ENCODE results near the gene MBNL2. TPM values are rescaled to one million over a fixed set of nuclear protein-coding genes. Genes with fewer than 3 reads are reported as not detected.

Gene MBNL2
- total and polyA plus RNA-seq, 10 of the 15 experiments (the other 5 are each of a cell fraction or from before 2014, with no cell fraction given) = 1.6 to 9.7 (median 6.7) TPM

DNA sequence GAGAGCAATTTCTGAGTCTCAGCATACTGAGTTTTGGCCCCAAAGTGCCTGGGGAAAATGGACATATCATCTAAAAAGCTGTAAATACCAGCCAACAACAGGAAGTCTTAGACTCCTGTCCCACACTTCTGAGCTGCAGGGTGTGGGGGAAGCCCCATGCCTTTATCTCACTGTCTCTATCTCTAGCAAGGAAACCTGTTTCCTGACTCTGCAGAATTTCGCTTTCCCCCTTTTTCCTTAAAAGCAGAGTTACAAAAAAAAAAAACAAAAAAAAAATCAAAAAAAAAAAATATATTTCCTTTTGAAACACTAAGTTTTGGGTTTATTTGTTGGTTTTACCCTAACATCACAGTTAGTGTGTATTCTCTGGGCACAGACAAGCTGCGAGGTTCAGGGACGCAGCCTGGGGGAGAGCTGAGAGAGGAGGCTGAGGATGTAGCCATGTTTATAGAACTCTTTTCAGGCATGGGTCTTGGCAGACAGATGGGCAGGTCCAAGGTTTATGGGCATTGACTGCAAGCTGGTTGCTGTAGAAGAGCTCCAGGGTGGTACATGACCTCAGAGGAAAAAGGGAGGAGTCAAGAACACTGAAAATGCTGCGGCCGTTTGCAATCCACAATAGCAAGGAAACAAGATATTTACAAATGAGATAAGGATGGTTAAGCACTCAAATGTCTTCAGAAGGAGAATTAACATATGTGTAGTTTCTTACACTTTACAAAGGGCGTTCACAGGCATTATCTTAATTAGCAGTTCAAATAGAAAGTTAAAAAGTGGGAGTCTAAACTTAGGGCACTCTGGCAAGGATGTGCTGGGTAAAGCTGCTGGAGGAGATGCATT lies 4.9 kb downstream of the MBNL2 start:
- H3K4me3 ChIP-seq = peak overlapping the region; percentile 35
- ChIA-PET RAD21 (ENCODE audit: unreplicated experiment) (interaction anchor here (0.7 to 1.9 kb wide), 9 partner anchors 12 to 206 kb away, joined by 3 to 5 read pairs (median 3); no protein-coding TSS in a partner anchor), POLR2A (interaction anchor here (0.6 to 1.6 kb wide), 7 partner anchors 16 to 838 kb away, joined by 3 to 5 read pairs (median 3); no protein-coding TSS in a partner anchor), CTCF (interaction anchor here (0.6 to 6.1 kb wide), 8 partner anchors 12 to 347 kb away, joined by 3 to 62 read pairs (median 4); no protein-coding TSS in a partner anchor), SMC1A (ENCODE audit: uncharacterized antibody, unreplicated experiment) (interaction anchor here (0.6 to 4.2 kb wide), 14 partner anchors 12 to 335 kb away, joined by 3 to 23 read pairs (median 4); no protein-coding TSS in a partner anchor)
- no peaks in the 10 kb centered on the region for H3K27me3 ChIP-seq (replicated peaks in 1 of 2; ENCODE audit: control insufficient read depth in 2 of 2, insufficient read depth in 2 of 2, low read length in 1 of 2)
- no peaks in the 10 kb centered on the region for H3K9me3 ChIP-seq (replicated peaks; ENCODE audit: control insufficient read depth, insufficient read depth, low read length)
- intact Hi-C loops (cut with micrococcal nuclease; ENCODE audit: unreplicated experiment) = no loop called here
- peak overlapping the region; percentile 22 for H3K27ac ChIP-seq (ENCODE audit: control insufficient read depth, insufficient read depth)
- TF ChIP-seq TCF7 (IDR thresholded peaks at IDR 0.05; ENCODE audit: borderline replicate concordance) (no peak), MYB (IDR thresholded peaks at IDR 0.05; ENCODE audit: borderline replicate concordance, low read depth, low read length) (no peak), CBFB (IDR thresholded peaks at IDR 0.05; ENCODE audit: low read depth) (no peak), SMAD5 (IDR thresholded peaks at IDR 0.05; ENCODE audit: low read depth) (no peak), JUNB (IDR thresholded peaks at IDR 0.05) (no peak), SPI1 (IDR thresholded peaks at IDR 0.05; ENCODE audit: borderline replicate concordance, insufficient read depth, low read depth, low read length) (0 out of 2 replicates have a peak, but pooled peaks have one; percentile 7), PAX8 (IDR thresholded peaks at IDR 0.05) (no peak), EGR1 (IDR thresholded peaks at IDR 0.05; ENCODE audit: borderline replicate concordance in 1 of 2, low read depth in 2 of 2, low read length in 2 of 2) (no peak), RBBP5 (conservative IDR thresholded peaks at IDR 0.05) (no peak), MXI1 (IDR thresholded peaks at IDR 0.05; ENCODE audit: low read depth, low read length) (0 out of 2 replicates have a peak, but pooled peaks have one; percentile 28), SMARCA5 (IDR thresholded peaks at IDR 0.05) (no peak)
- TF ChIP-seq, protein P1, sequence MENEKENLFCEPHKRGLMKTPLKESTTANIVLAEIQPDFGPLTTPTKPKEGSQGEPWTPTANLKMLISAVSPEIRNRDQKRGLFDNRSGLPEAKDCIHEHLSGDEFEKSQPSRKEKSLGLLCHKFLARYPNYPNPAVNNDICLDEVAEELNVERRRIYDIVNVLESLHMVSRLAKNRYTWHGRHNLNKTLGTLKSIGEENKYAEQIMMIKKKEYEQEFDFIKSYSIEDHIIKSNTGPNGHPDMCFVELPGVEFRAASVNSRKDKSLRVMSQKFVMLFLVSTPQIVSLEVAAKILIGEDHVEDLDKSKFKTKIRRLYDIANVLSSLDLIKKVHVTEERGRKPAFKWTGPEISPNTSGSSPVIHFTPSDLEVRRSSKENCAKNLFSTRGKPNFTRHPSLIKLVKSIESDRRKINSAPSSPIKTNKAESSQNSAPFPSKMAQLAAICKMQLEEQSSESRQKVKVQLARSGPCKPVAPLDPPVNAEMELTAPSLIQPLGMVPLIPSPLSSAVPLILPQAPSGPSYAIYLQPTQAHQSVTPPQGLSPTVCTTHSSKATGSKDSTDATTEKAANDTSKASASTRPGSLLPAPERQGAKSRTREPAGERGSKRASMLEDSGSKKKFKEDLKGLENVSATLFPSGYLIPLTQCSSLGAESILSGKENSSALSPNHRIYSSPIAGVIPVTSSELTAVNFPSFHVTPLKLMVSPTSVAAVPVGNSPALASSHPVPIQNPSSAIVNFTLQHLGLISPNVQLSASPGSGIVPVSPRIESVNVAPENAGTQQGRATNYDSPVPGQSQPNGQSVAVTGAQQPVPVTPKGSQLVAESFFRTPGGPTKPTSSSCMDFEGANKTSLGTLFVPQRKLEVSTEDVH (IDR thresholded peaks at IDR 0.05; ENCODE audit: low read depth, partially characterized antibody) = no peak
- in situ Hi-C loops (cut with MboI) = no loop called here
- FAIRE-seq (no peak), DNase-seq (ENCODE audit: low read depth, low spot score) (no peak), ATAC-seq (peak; percentile 66)
- H2AFZ ChIP-seq (ENCODE audit: control insufficient read depth, low read depth, low read length) = peak overlapping the region; percentile 90
- peak overlapping the region; percentile 96 for H3K4me2 ChIP-seq (ENCODE audit: control insufficient read depth, insufficient read depth)
- H3K79me2 ChIP-seq (ENCODE audit: control insufficient read depth, insufficient read depth, low read length) = peaks cover 51% of the 10 kb centered on the region
- BruUV-seq (replicated peaks) = no TSS peak
- H3K9ac ChIP-seq (ENCODE audit: control insufficient read depth, insufficient read depth, low read length) = peak overlapping the region; percentile 75
- peaks cover 7% of the 10 kb centered on the region; the same call in 1 of the 2 replicates for H3K4me1 ChIP-seq (ENCODE audit: control insufficient read depth, insufficient read depth, low read length)
- 41% methylated on average over 6 of the region's 6 CpGs for WGBS (ENCODE audit: insufficient coverage, insufficient replicate concordance, low lambda C conversion rate, missing lambda C conversion rate)
- no peaks in the 10 kb centered on the region for H3K36me3 ChIP-seq (ENCODE audit: control insufficient read depth in 2 of 2, insufficient read depth in 2 of 2, low read length in 1 of 2)
- no peaks in the 10 kb centered on the region for H4K20me1 ChIP-seq (ENCODE audit: control insufficient read depth, insufficient read depth)

Data from GM12878 (cell line).